ENCODE results near the gene TMEM238.

TMEM238 gene

GRCh38 chr19:55382522-55383054, 1.5 kb downstream of the TMEM238 start:
- Histone ChIP-seq H2AFZ (ENCODE audit: low read depth, low read length, severe bottlenecking) (no peak overlapping the region), H3F3A (ENCODE audit: insufficient read depth) (peaks cover 27% of the 10 kb centered on the region), H3K36me3 (ENCODE audit: low read length) (peaks cover 17% of the 10 kb centered on the region), H3K9me3 (ENCODE audit: insufficient read depth, low read length) (no peaks in the 10 kb centered on the region), H3K79me2 (ENCODE audit: insufficient read depth, low read length) (peaks cover 18% of the 10 kb centered on the region), H3K27me3 (ENCODE audit: low read length) (no peaks in the 10 kb centered on the region), H4K20me1 (ENCODE audit: low read depth, low read length) (peaks cover 12% of the 10 kb centered on the region), H3K9ac (ENCODE audit: low read length) (peak overlapping the region; percentile 98; the same call in 1 of the 2 replicates), H3K4me2 (ENCODE audit: low read depth, low read length, poor library complexity, severe bottlenecking) (peak overlapping the region; percentile 67), H3K9me2 (replicated peaks; ENCODE audit: insufficient read depth, low read length) (no peaks in the 10 kb centered on the region), H3K27ac (ENCODE audit: low read depth, low read length) (no peak overlapping the region), H3K4me3 (ENCODE audit: insufficient read depth, low read length, poor library complexity, severe bottlenecking) (no peak overlapping the region)
- TF ChIP-seq EZH2phosphoT487 (conservative IDR thresholded peaks at IDR 0.05; ENCODE audit: low read length) (no peak), CTCF (IDR thresholded peaks at IDR 0.05; ENCODE audit: insufficient read depth, low read length, poor library complexity, severe bottlenecking) (no peak)

- Histone ChIP-seq H3K9me2 (replicated peaks; ENCODE audit: insufficient read depth, low read length) (no peaks in the 10 kb centered on the region), H3K36me3 (ENCODE audit: low read length) (peaks cover 11% of the 10 kb centered on the region), H3K27me3 (ENCODE audit: low read length) (no peaks in the 10 kb centered on the region), H3K9ac (ENCODE audit: low read length) (no peak overlapping the region), H3K27ac (ENCODE audit: low read depth, low read length) (no peak overlapping the region), H3F3A (ENCODE audit: insufficient read depth) (peaks cover 21% of the 10 kb centered on the region), H3K4me3 (ENCODE audit: insufficient read depth, low read length, poor library complexity, severe bottlenecking) (no peak overlapping the region), H3K4me2 (ENCODE audit: low read depth, low read length, poor library complexity, severe bottlenecking) (peak overlapping the region; percentile 67), H2AFZ (ENCODE audit: low read depth, low read length, severe bottlenecking) (no peak overlapping the region), H4K20me1 (ENCODE audit: low read depth, low read length) (peaks cover 6% of the 10 kb centered on the region), H3K79me2 (ENCODE audit: insufficient read depth, low read length) (peaks cover 12% of the 10 kb centered on the region), H3K9me3 (ENCODE audit: insufficient read depth, low read length) (no peaks in the 10 kb centered on the region)
- TF ChIP-seq EZH2phosphoT487 (conservative IDR thresholded peaks at IDR 0.05; ENCODE audit: low read length) = no peak
- TF ChIP-seq CTCF (IDR thresholded peaks at IDR 0.05; ENCODE audit: insufficient read depth, low read length, poor library complexity, severe bottlenecking) = no peak
These were observed 2.1 kb downstream of the TMEM238 start for GRCh38 chr19:55382013-55382412.

GRCh38 chr19:55379174-55379573, 4.9 kb downstream of the TMEM238 start:
- no peak overlapping the region for H3K4me3 ChIP-seq (ENCODE audit: insufficient read depth, low read length, poor library complexity, severe bottlenecking)
- H3K9me3 ChIP-seq (ENCODE audit: insufficient read depth, low read length) = no peaks in the 10 kb centered on the region
- no peaks in the 10 kb centered on the region for H3K27me3 ChIP-seq (ENCODE audit: low read length)
- H3K79me2 ChIP-seq (ENCODE audit: insufficient read depth, low read length) = no peaks in the 10 kb centered on the region
- no peaks in the 10 kb centered on the region for H3K36me3 ChIP-seq (ENCODE audit: low read length)
- TF ChIP-seq EZH2phosphoT487 (conservative IDR thresholded peaks at IDR 0.05; ENCODE audit: low read length) (no peak), CTCF (IDR thresholded peaks at IDR 0.05; ENCODE audit: insufficient read depth, low read length, poor library complexity, severe bottlenecking) (no peak)
- H3K27ac ChIP-seq (ENCODE audit: low read depth, low read length) = no peak overlapping the region
- no peak overlapping the region for H3K4me2 ChIP-seq (ENCODE audit: low read depth, low read length, poor library complexity, severe bottlenecking)
- H3F3A ChIP-seq (ENCODE audit: insufficient read depth) = 0 out of 2 replicates have a peak, but pooled peaks cover 3% of the 10 kb centered on the region
- no peak overlapping the region for H2AFZ ChIP-seq (ENCODE audit: low read depth, low read length, severe bottlenecking)
- no peaks in the 10 kb centered on the region for H4K20me1 ChIP-seq (ENCODE audit: low read depth, low read length)
- no peak overlapping the region for H3K9ac ChIP-seq (ENCODE audit: low read length)
- H3K9me2 ChIP-seq (replicated peaks; ENCODE audit: insufficient read depth, low read length) = no peaks in the 10 kb centered on the region

All from SU-DHL-6 (cell line).